ENCODE data around the gene TIGD3.

DNA sequence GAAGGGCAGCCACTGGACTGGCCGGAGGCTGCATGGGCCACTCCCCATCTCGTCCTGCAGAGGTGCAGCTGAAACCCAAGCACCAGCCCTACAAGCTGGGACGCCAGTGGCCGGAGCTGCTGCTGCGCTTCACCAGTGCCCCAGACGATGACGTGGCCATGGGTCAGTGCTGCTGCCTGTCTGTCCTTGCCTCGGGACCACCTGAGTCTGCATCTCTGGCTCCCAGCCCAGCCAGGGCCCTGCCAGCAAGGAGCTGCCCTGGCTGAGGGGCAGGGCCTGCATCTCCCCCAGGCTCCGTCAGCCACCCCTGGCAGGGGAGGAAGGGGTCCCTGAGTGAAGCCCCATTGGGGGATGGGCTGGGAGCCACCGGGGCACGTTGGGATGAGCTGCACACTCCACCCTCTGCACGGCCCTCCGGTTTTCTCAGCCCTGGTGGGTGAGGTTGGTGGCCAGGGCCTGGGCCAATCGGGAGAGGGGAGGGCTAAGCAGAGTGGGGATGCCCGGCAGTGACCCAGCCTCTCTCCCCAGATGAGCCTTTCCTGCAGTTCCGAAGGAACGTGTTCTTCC lies 39.0 kb downstream of the TIGD3 start:
- TF ChIP-seq, protein P1, sequence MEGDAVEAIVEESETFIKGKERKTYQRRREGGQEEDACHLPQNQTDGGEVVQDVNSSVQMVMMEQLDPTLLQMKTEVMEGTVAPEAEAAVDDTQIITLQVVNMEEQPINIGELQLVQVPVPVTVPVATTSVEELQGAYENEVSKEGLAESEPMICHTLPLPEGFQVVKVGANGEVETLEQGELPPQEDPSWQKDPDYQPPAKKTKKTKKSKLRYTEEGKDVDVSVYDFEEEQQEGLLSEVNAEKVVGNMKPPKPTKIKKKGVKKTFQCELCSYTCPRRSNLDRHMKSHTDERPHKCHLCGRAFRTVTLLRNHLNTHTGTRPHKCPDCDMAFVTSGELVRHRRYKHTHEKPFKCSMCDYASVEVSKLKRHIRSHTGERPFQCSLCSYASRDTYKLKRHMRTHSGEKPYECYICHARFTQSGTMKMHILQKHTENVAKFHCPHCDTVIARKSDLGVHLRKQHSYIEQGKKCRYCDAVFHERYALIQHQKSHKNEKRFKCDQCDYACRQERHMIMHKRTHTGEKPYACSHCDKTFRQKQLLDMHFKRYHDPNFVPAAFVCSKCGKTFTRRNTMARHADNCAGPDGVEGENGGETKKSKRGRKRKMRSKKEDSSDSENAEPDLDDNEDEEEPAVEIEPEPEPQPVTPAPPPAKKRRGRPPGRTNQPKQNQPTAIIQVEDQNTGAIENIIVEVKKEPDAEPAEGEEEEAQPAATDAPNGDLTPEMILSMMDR (IDR thresholded peaks at IDR 0.05; ENCODE audit: insufficient read depth, low read depth, low read length), result no peak
- no peak for TF ChIP-seq EZH2 (IDR thresholded peaks at IDR 0.05; ENCODE audit: insufficient read depth, low read length)
